Astrocyte (in vitro differentiated cells and primary cell): ENCODE measurements around the gene MCF2L.

Experiments used
- CTCF ChIP-seq: IDR thresholded peaks from 2 replicates; pipeline ENCODE4 v1.5.1; 2011; ENCODE audit warnings: low read depth, mild to moderate bottlenecking, inconsistent platforms, low read length, moderate library complexity; ENCODE audit not compliant: insufficient read depth
- EZH2 ChIP-seq: IDR thresholded peaks from 2 replicates; pipeline ENCODE4 v1.6.1; 2012; ENCODE audit warnings: mild to moderate bottlenecking, low read length, inconsistent platforms; ENCODE audit not compliant: insufficient read depth

- TF ChIP-seq CTCF (no peak), EZH2 (no peak)
These were observed 8.1 kb downstream of the MCF2L start for GRCh38 chr13:112977091-112977490.
